ENCODE data around the gene FAM219A. TPM values are rescaled to one million over a fixed set of nuclear protein-coding genes. Genes with fewer than 3 reads are reported as not detected.
A peak's percentile ranks its signal among the peaks of the same experiment; 100 is the strongest.
"Not testable (repeated sequence)": the region's sequence is repeated elsewhere in the genome, so short reads cannot be mapped to it uniquely, and the experiment has no call there.

Gene FAM219A
- total RNA-seq, 1 donor from 2014 or later, result 2.6 TPM

GRCh38 chr9:34437926-34438307, 20.5 kb downstream of the FAM219A start:
- not testable (repeated sequence) for H3K36me3 ChIP-seq (ENCODE audit: control insufficient read depth in 3 of 3, insufficient read depth in 3 of 3, low read length in 3 of 3); H3K9me3 ChIP-seq (ENCODE audit: control insufficient read depth in 3 of 3, low read length in 3 of 3); H3K9ac ChIP-seq (ENCODE audit: low read depth in 1 of 3, low read length in 3 of 3); H3K4me3 ChIP-seq (ENCODE audit: low read length in 3 of 3); H3K27ac ChIP-seq (ENCODE audit: low read depth, low read length); H3K27me3 ChIP-seq (ENCODE audit: control insufficient read depth in 3 of 3, insufficient read depth in 3 of 3, low read length in 3 of 3)
- peaks cover 16 to 23% (median 16%) of the 10 kb centered on the region in 3 donors for H3K4me1 ChIP-seq (ENCODE audit: control insufficient read depth in 3 of 3, insufficient read depth in 3 of 3, low read length in 3 of 3)

GRCh38 chr9:34437006-34437925, 21.1 kb downstream of the FAM219A start:
- no peak overlapping the region for H3K9ac ChIP-seq (ENCODE audit: low read depth in 1 of 3, low read length in 3 of 3)
- no peak overlapping the region for H3K27ac ChIP-seq (ENCODE audit: low read depth, low read length)
- no peaks in the 10 kb centered on the region for H3K27me3 ChIP-seq (ENCODE audit: control insufficient read depth in 3 of 3, insufficient read depth in 3 of 3, low read length in 3 of 3)
- H3K36me3 ChIP-seq (ENCODE audit: control insufficient read depth in 3 of 3, insufficient read depth in 3 of 3, low read length in 3 of 3), result no peaks in the 10 kb centered on the region
- no peak overlapping the region for H3K4me3 ChIP-seq (ENCODE audit: low read length in 3 of 3)
- no peaks in the 10 kb centered on the region for H3K9me3 ChIP-seq (ENCODE audit: control insufficient read depth in 3 of 3, low read length in 3 of 3)
- peaks cover 16 to 24% (median 18%) of the 10 kb centered on the region in 3 donors for H3K4me1 ChIP-seq (ENCODE audit: control insufficient read depth in 3 of 3, insufficient read depth in 3 of 3, low read length in 3 of 3)

- Histone ChIP-seq H3K27ac (ENCODE audit: low read depth, low read length) (no peak overlapping the region), H3K4me3 (ENCODE audit: low read length in 3 of 3) (no peak overlapping the region), H3K36me3 (ENCODE audit: control insufficient read depth in 3 of 3, insufficient read depth in 3 of 3, low read length in 3 of 3) (peaks cover 0 to 3% (median 0%) of the 10 kb centered on the region in 3 donors), H3K9me3 (ENCODE audit: control insufficient read depth in 3 of 3, low read length in 3 of 3) (no peaks in the 10 kb centered on the region), H3K4me1 (ENCODE audit: control insufficient read depth in 3 of 3, insufficient read depth in 3 of 3, low read length in 3 of 3) (peaks cover 17 to 40% (median 24%) of the 10 kb centered on the region in 3 donors), H3K27me3 (ENCODE audit: control insufficient read depth in 3 of 3, insufficient read depth in 3 of 3, low read length in 3 of 3) (no peaks in the 10 kb centered on the region), H3K9ac (ENCODE audit: low read depth in 1 of 3, low read length in 3 of 3) (no peak overlapping the region)
These were observed 26.7 kb downstream of the FAM219A start for GRCh38 chr9:34431667-34432066.

- Histone ChIP-seq H3K27me3 (ENCODE audit: control insufficient read depth in 3 of 3, insufficient read depth in 3 of 3, low read length in 3 of 3) (no peaks in the 10 kb centered on the region), H3K9ac (ENCODE audit: low read depth in 1 of 3, low read length in 3 of 3) (no peak overlapping the region), H3K27ac (ENCODE audit: low read depth, low read length) (peak overlapping the region; percentile 31), H3K36me3 (ENCODE audit: control insufficient read depth in 3 of 3, insufficient read depth in 3 of 3, low read length in 3 of 3) (peaks cover 0 to 3% (median 0%) of the 10 kb centered on the region in 3 donors), H3K4me3 (ENCODE audit: low read length in 3 of 3) (peak overlapping the region in 2 of 3 donors; percentile 17 to 22), H3K9me3 (ENCODE audit: control insufficient read depth in 3 of 3, low read length in 3 of 3) (no peaks in the 10 kb centered on the region), H3K4me1 (ENCODE audit: control insufficient read depth in 3 of 3, insufficient read depth in 3 of 3, low read length in 3 of 3) (peaks cover 17 to 37% (median 24%) of the 10 kb centered on the region in 3 donors)
These were observed 27.4 kb downstream of the FAM219A start for GRCh38 chr9:34430843-34431437.

- no peak overlapping the region for H3K27ac ChIP-seq (ENCODE audit: low read depth, low read length)
- H3K9me3 ChIP-seq (ENCODE audit: control insufficient read depth in 3 of 3, low read length in 3 of 3), result no peaks in the 10 kb centered on the region
- H3K27me3 ChIP-seq (ENCODE audit: control insufficient read depth in 3 of 3, insufficient read depth in 3 of 3, low read length in 3 of 3), result no peaks in the 10 kb centered on the region
- no peak overlapping the region for H3K4me3 ChIP-seq (ENCODE audit: low read length in 3 of 3)
- no peak overlapping the region for H3K9ac ChIP-seq (ENCODE audit: low read depth in 1 of 3, low read length in 3 of 3)
- H3K4me1 ChIP-seq (ENCODE audit: control insufficient read depth in 3 of 3, insufficient read depth in 3 of 3, low read length in 3 of 3), result peaks cover 17 to 37% (median 24%) of the 10 kb centered on the region in 3 donors
- peaks cover 0 to 3% (median 0%) of the 10 kb centered on the region in 3 donors for H3K36me3 ChIP-seq (ENCODE audit: control insufficient read depth in 3 of 3, insufficient read depth in 3 of 3, low read length in 3 of 3)
These were observed 29.9 kb downstream of the FAM219A start for GRCh38 chr9:34428325-34428958.

GRCh38 chr9:34426347-34427074, 31.9 kb downstream of the FAM219A start:
- H3K36me3 ChIP-seq (ENCODE audit: control insufficient read depth in 3 of 3, insufficient read depth in 3 of 3, low read length in 3 of 3), result peaks cover 0 to 3% (median 0%) of the 10 kb centered on the region in 3 donors

GRCh38 chr9:34419716-34420504, 38.5 kb downstream of the FAM219A start:
- H3K9me3 ChIP-seq (ENCODE audit: control insufficient read depth in 3 of 3, low read length in 3 of 3), result no peaks in the 10 kb centered on the region

More at GRCh38 chr9:34426347-34427074, 31.9 kb downstream of the FAM219A start:
- Histone ChIP-seq H3K4me3 (ENCODE audit: low read length in 3 of 3) (no peak overlapping the region), H3K9me3 (ENCODE audit: control insufficient read depth in 3 of 3, low read length in 3 of 3) (no peaks in the 10 kb centered on the region), H3K4me1 (ENCODE audit: control insufficient read depth in 3 of 3, insufficient read depth in 3 of 3, low read length in 3 of 3) (peaks cover 10 to 29% (median 15%) of the 10 kb centered on the region in 3 donors), H3K27me3 (ENCODE audit: control insufficient read depth in 3 of 3, insufficient read depth in 3 of 3, low read length in 3 of 3) (no peaks in the 10 kb centered on the region), H3K9ac (ENCODE audit: low read depth in 1 of 3, low read length in 3 of 3) (no peak overlapping the region), H3K27ac (ENCODE audit: low read depth, low read length) (no peak overlapping the region)

GRCh38 chr9:34417734-34418133, 40.6 kb downstream of the FAM219A start:
- H3K36me3 ChIP-seq (ENCODE audit: control insufficient read depth in 3 of 3, insufficient read depth in 3 of 3, low read length in 3 of 3), result peaks cover 2 to 5% (median 5%) of the 10 kb centered on the region in 3 donors
- no peak overlapping the region for H3K9ac ChIP-seq (ENCODE audit: low read depth in 1 of 3, low read length in 3 of 3)
- no peaks in the 10 kb centered on the region for H3K9me3 ChIP-seq (ENCODE audit: control insufficient read depth in 3 of 3, low read length in 3 of 3)
- no peaks in the 10 kb centered on the region for H3K27me3 ChIP-seq (ENCODE audit: control insufficient read depth in 3 of 3, insufficient read depth in 3 of 3, low read length in 3 of 3)
- no peak overlapping the region for H3K27ac ChIP-seq (ENCODE audit: low read depth, low read length)
- H3K4me1 ChIP-seq (ENCODE audit: control insufficient read depth in 3 of 3, insufficient read depth in 3 of 3, low read length in 3 of 3), result peaks cover 0 to 3% (median 0%) of the 10 kb centered on the region in 3 donors
- no peak overlapping the region for H3K4me3 ChIP-seq (ENCODE audit: low read length in 3 of 3)

More at GRCh38 chr9:34419716-34420504, 38.5 kb downstream of the FAM219A start:
- Histone ChIP-seq H3K4me3 (ENCODE audit: low read length in 3 of 3) (no peak overlapping the region), H3K27me3 (ENCODE audit: control insufficient read depth in 3 of 3, insufficient read depth in 3 of 3, low read length in 3 of 3) (no peaks in the 10 kb centered on the region), H3K4me1 (ENCODE audit: control insufficient read depth in 3 of 3, insufficient read depth in 3 of 3, low read length in 3 of 3) (peaks cover 0 to 3% (median 0%) of the 10 kb centered on the region in 3 donors), H3K9ac (ENCODE audit: low read depth in 1 of 3, low read length in 3 of 3) (no peak overlapping the region), H3K27ac (ENCODE audit: low read depth, low read length) (no peak overlapping the region), H3K36me3 (ENCODE audit: control insufficient read depth in 3 of 3, insufficient read depth in 3 of 3, low read length in 3 of 3) (peaks cover 0 to 5% (median 5%) of the 10 kb centered on the region in 3 donors)

Data from skeletal muscle tissue (tissue), 4 donors.